H9 (cell line): ENCODE data around the gene FOXP2. TPM values are rescaled to one million over a fixed set of nuclear protein-coding genes. Genes with fewer than 3 reads are reported as not detected.

Experiments
- DNase-seq: peaks from one replicate; pipeline ENCODE4 v3.0.0-alpha.2; 2017
- H2AFZ ChIP-seq: one replicate; pipeline ENCODE4 v1.6.1; 2013; ENCODE audit warnings: mild to moderate bottlenecking, low read length, control low read depth, moderate library complexity
- H2AK5ac ChIP-seq: 2 replicates; pipeline ENCODE4 v1.6.1; 2013; ENCODE audit warnings: low read length, control low read depth, mixed read lengths; ENCODE audit not compliant: insufficient read length
- H2BK120ac ChIP-seq: one replicate; pipeline ENCODE4 v1.6.1; 2013; ENCODE audit warnings: low read depth, mild to moderate bottlenecking, low read length, control low read depth, inconsistent platforms; ENCODE audit not compliant: poor library complexity, severe bottlenecking
- H2BK12ac ChIP-seq: 2 replicates; pipeline ENCODE4 v1.6.1; 2013; ENCODE audit warnings: low read length, control low read depth, mixed read lengths, low read depth; ENCODE audit not compliant: insufficient read length
- H2BK15ac ChIP-seq: 2 replicates; pipeline ENCODE4 v1.6.1; 2013; ENCODE audit warnings: low read depth, low read length, control low read depth
- H2BK20ac ChIP-seq: one replicate; pipeline ENCODE4 v1.6.1; 2013; ENCODE audit warnings: low read depth, mild to moderate bottlenecking, low read length, control low read depth, inconsistent platforms; ENCODE audit not compliant: poor library complexity, severe bottlenecking
- H2BK5ac ChIP-seq: 2 replicates; pipeline ENCODE4 v1.6.1; 2013; ENCODE audit warnings: low read length, control low read depth, mixed read lengths; ENCODE audit not compliant: insufficient read length
- H3K14ac ChIP-seq: 2 replicates; pipeline ENCODE4 v1.6.1; 2013; ENCODE audit warnings: low read length, control low read depth; ENCODE audit not compliant: insufficient read depth
- H3K18ac ChIP-seq: 2 replicates; pipeline ENCODE4 v1.6.1; 2013; ENCODE audit warnings: low read depth, mild to moderate bottlenecking, mixed read lengths, low read length, control low read depth; ENCODE audit not compliant: insufficient read length
- H3K23ac ChIP-seq: 2 replicates; pipeline ENCODE4 v1.6.1; 2013; ENCODE audit warnings: low read length, control low read depth, mixed read lengths, low read depth; ENCODE audit not compliant: insufficient read length
- H3K23me2 ChIP-seq: 2 replicates; pipeline ENCODE4 v1.6.1; 2013; ENCODE audit warnings: low read depth, mild to moderate bottlenecking, mixed read lengths, low read length, control low read depth; ENCODE audit not compliant: insufficient read length, poor library complexity, severe bottlenecking
- H3K27ac ChIP-seq: 2 replicates; pipeline ENCODE4 v1.5.1; 2013; ENCODE audit warnings: low read length, control low read depth, mixed read lengths, low read depth; ENCODE audit not compliant: insufficient read length
- H3K27me3 ChIP-seq: 2 replicates; pipeline ENCODE4 v1.6.1; 2013; ENCODE audit warnings: low read length, control low read depth, inconsistent platforms; ENCODE audit not compliant: insufficient read depth
- H3K4ac ChIP-seq: 2 replicates; pipeline ENCODE4 v1.6.1; 2013; ENCODE audit warnings: low read depth, mild to moderate bottlenecking, control low read depth, inconsistent platforms, low read length, moderate library complexity
- H3K4me1 ChIP-seq: 2 replicates; pipeline ENCODE4 v1.6.1; 2013; ENCODE audit warnings: low read length, control low read depth, inconsistent platforms; ENCODE audit not compliant: insufficient read depth
- H3K4me2 ChIP-seq: 2 replicates; pipeline ENCODE4 v1.6.1; 2013; ENCODE audit warnings: low read length, control low read depth, mixed read lengths; ENCODE audit not compliant: insufficient read length, insufficient read depth
- H3K56ac ChIP-seq: 2 replicates; pipeline ENCODE4 v1.6.1; 2013; ENCODE audit warnings: low read depth, mild to moderate bottlenecking, mixed read lengths, low read length, control low read depth; ENCODE audit not compliant: insufficient read length
- H3K79me1 ChIP-seq: 2 replicates; pipeline ENCODE4 v1.6.1; 2013; ENCODE audit warnings: low read depth, mild to moderate bottlenecking, moderate library complexity, low read length, control low read depth, inconsistent platforms; ENCODE audit not compliant: insufficient read depth, poor library complexity, severe bottlenecking
- H3K79me2 ChIP-seq: 2 replicates; pipeline ENCODE4 v1.6.1; 2013; ENCODE audit warnings: low read length, control low read depth, inconsistent platforms; ENCODE audit not compliant: insufficient read depth
- H3K9ac ChIP-seq: 2 replicates; pipeline ENCODE4 v1.6.1; 2013; ENCODE audit warnings: low read length, control low read depth, mixed read lengths; ENCODE audit not compliant: insufficient read length; ENCODE audit errors: extremely low read depth
- H3K9me3 ChIP-seq: one replicate; pipeline ENCODE4 v1.6.1; 2013; ENCODE audit warnings: low read depth, low read length, inconsistent platforms; ENCODE audit not compliant: control insufficient read depth
- H3T11ph ChIP-seq: one replicate; pipeline ENCODE4 v1.6.1; 2013; ENCODE audit warnings: mild to moderate bottlenecking, low read length, control low read depth, inconsistent platforms
- H4K20me1 ChIP-seq: one replicate; pipeline ENCODE4 v1.6.1; 2013; ENCODE audit not compliant: control insufficient read depth, insufficient read length, insufficient read depth
- H4K5ac ChIP-seq: 2 replicates; pipeline ENCODE4 v1.6.1; 2013; ENCODE audit warnings: low read depth, mild to moderate bottlenecking, mixed read lengths, low read length, control low read depth; ENCODE audit not compliant: insufficient read length
- H4K8ac ChIP-seq: replicated peaks from 2 replicates; pipeline ENCODE4 v1.6.1; 2013; ENCODE audit warnings: low read length, control low read depth, mixed read lengths, low read depth; ENCODE audit not compliant: insufficient read length
- H4K91ac ChIP-seq: 2 replicates; pipeline ENCODE4 v1.6.1; 2013; ENCODE audit warnings: low read depth, mild to moderate bottlenecking, moderate library complexity, mixed read lengths, low read length, control low read depth; ENCODE audit not compliant: insufficient read length
- H3K27ac Mint-ChIP-seq, 3 experiments: 2 replicates in 2 of 3; 3 replicates in 1 of 3; pipeline ENCODE4 v1.8.0; 2020 to 2021; ENCODE audit warnings: mixed read lengths in 3 of 3, mild to moderate bottlenecking in 1 of 3, moderate library complexity in 1 of 3
- H3K27me3 Mint-ChIP-seq: 2 replicates; pipeline ENCODE4 v1.8.0; 2021; ENCODE audit warnings: low read depth, mild to moderate bottlenecking, moderate library complexity, mixed read lengths
- H3K36me3 Mint-ChIP-seq, 3 experiments: 2 replicates in 2 of 3; 3 replicates in 1 of 3; pipeline ENCODE4 v1.8.0; 2020 to 2021; ENCODE audit warnings: low read depth in 3 of 3, mixed read lengths in 3 of 3; ENCODE audit not compliant: insufficient read depth in 1 of 3
- H3K4me1 Mint-ChIP-seq, 2 experiments: 2 replicates each; pipeline ENCODE4 v1.8.0; 2020; ENCODE audit warnings: mixed read lengths in 2 of 2
- H3K4me3 Mint-ChIP-seq, 2 experiments: 2 replicates in 1 of 2; 3 replicates in 1 of 2; pipeline ENCODE4 v1.8.0; 2020 to 2021; ENCODE audit warnings: mild to moderate bottlenecking in 2 of 2, mixed read lengths in 2 of 2, moderate library complexity in 1 of 2
- H3K9me3 Mint-ChIP-seq, 2 experiments: 2 replicates in 1 of 2; 3 replicates in 1 of 2; pipeline ENCODE4 v1.8.0; 2020; ENCODE audit warnings: mild to moderate bottlenecking in 2 of 2, mixed read lengths in 2 of 2, moderate library complexity in 1 of 2
- CTCF ChIP-seq: fragments of 200-600 bp; sonication (generic); conservative IDR thresholded peaks from 3 replicates; pipeline ENCODE4 v1.8.0; 2021; ENCODE audit warnings: antibody characterized with exemption, mild to moderate bottlenecking
- WGBS: extraction: QIAGEN DNeasy Blood & Tissue Kit; methylation state at CpG from one replicate; pipeline ENCODE4 v1.1.7; 2013; ENCODE audit warnings: missing lambda C conversion rate, low lambda C conversion rate, mixed read lengths; ENCODE audit not compliant: insufficient read length; ENCODE audit errors: extremely low coverage; 5-methylcytosine and 5-hydroxymethylcytosine counted together
- total RNA-seq: library from RNA; stranded (reverse); gene quantifications from 2 replicates; pipeline ENCODE4 v1.2.1, GENCODE V29; 2021

FOXP2 gene
- total RNA-seq, 1 experiment from 2014 or later: not detected

DNA sequence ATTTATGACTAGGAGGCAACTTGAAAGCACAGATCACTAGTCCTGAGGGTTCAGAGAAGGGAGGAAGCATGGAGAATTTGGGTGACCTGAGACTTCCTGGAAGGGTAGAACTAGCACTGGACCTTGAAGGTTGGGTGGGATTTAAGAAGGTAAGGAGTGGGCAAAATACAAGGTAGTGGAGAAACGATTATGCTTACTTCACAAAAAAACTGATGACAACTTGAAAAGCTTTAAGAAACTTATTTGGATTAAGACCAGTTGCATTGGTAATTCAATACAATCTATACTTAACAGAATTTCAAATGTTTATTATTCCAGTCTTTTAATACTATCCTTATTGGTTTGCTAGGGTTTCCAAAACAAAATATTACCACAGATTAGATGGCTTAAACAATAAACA lies 308.7 kb downstream of the FOXP2 start:
- no peak for TF ChIP-seq CTCF
- H3K9me3 ChIP-seq: no peaks in the 10 kb centered on the region
- Mint-ChIP-seq H3K9me3 (no peaks in the 10 kb centered on the region; a peak in 3 of 5 replicates), H3K4me1 (no peaks in the 10 kb centered on the region), H3K4me3 (no peak overlapping the region; a peak in 1 of 5 replicates), H3K27me3 (no peaks in the 10 kb centered on the region), H3K27ac (no peak overlapping the region), H3K36me3 (0 out of 7 replicates have a peak, but pooled peaks cover 0 to under 1% (median 0%) of the 10 kb centered on the region in 3 experiments)
- no peak overlapping the region for H3K23ac ChIP-seq
- no peak overlapping the region for H2BK120ac ChIP-seq
- H2BK20ac ChIP-seq: no peak overlapping the region
- H3K27me3 ChIP-seq: no peaks in the 10 kb centered on the region
- H2BK12ac ChIP-seq: no peak overlapping the region
- no peak overlapping the region for H3K4me2 ChIP-seq
- H4K91ac ChIP-seq: no peak overlapping the region
- no peak overlapping the region for H2BK15ac ChIP-seq
- H3K4me1 ChIP-seq: no peaks in the 10 kb centered on the region
- H3K9ac ChIP-seq: no peak overlapping the region
- no peaks in the 10 kb centered on the region for H3K23me2 ChIP-seq
- no peak overlapping the region for H3K18ac ChIP-seq
- H2AK5ac ChIP-seq: no peak overlapping the region
- H2AFZ ChIP-seq: no peak overlapping the region
- H3K4ac ChIP-seq: no peak overlapping the region
- H3T11ph ChIP-seq: no peak overlapping the region
- H3K79me1 ChIP-seq: no peaks in the 10 kb centered on the region
- no peak overlapping the region for H4K8ac ChIP-seq
- no peak overlapping the region for H4K5ac ChIP-seq
- no peak overlapping the region for H3K27ac ChIP-seq
- H4K20me1 ChIP-seq: no peaks in the 10 kb centered on the region
- no peak for DNase-seq
- no peak overlapping the region for H3K56ac ChIP-seq
- no peak overlapping the region for H2BK5ac ChIP-seq
- no CpG with 5 or more reads among the region's 1 CpG for WGBS
- no peaks in the 10 kb centered on the region for H3K79me2 ChIP-seq
- no peak overlapping the region for H3K14ac ChIP-seq
